GM19455 (cell line): Measurements from ENCODE around the gene PTBP2.

Experiments
- ATAC-seq: cut with Tn5 transposase; IDR thresholded peaks from one replicate; pipeline ENCODE4 v1.9.1; 2021; ENCODE audit not compliant: unreplicated experiment

Gene PTBP2

DNA sequence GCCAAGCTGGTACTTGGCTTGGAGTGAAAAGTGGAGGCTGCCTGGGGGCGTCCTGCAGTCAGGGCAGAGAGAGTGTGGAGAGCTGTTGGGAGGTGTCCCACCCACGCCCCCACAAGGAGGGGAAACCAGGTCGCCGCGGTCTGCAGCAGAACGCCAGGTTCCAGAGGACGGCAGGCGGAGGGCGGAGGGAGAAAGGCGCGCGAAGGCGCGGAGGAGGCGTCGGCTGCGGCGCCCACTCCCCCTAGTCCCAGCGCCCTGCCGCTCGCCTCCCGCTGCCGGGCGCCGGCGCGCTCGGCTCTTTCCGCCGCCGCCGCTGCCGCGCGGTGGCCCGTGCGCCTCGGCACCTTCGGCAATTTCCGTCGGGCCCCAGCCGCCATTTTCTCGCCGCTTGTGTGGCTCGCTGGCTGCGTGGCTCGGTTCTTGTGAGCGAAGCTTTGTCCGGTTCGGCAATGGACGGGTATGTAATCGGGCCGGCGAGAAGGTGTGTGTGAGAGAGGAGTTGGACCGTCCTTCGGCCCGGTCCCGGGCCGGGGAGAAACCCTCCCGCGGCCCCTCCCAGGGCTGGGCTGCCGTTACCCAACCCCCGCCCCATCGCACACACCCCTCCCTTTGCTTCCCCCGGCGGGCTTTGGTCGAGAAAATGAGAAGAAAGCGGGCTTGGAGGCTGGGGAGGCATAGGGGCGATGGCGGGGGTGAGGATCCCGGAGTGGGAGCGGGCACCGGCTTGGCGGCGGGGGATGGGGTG is at the start of gene PTBP2:
Gene PTBP2 (plus strand): TSS at position 369 of the 745 bp plus-strand sequence. CDS start 81 bp downstream, at position 450.
- peak; percentile 96 for ATAC-seq

DNA sequence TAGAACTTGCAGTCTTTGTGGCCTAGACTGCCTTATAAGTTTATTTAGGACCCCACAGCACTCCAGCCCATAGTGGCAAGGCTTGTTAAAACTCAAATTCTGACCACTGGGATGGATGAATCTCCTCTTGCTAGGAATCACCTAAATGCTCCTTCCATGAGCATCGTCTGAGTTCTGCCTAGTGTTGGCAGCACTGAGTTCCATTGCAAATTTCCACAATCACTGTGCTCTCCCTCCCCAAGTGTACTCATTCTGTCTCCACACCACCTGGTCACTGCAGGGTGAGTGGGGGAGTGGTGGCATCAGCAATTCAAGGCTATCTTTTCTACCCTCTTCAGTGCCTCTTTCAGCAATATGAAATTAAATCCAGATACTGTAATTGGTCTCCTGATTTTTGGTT is 46.7 kb upstream of the PTBP2 start:
- ATAC-seq: no peak

DNA sequence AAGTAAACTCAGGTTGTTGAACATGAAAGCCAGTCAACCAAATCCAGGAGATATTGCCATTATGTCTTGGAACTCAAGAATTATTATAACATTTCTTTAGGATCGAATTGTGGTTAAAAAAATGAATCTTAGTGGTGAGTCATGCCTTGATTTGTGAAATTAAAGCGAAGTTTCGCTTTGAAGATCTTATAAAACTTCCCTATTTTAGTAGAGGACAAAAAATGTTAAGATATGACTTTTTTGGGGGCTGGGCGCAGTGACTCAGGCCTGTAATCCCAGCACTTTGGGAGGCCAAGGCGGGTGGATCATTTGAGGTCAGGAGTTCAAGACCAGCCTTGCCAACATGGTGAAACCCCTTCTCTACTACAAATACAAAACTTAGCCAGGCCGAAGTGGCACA is 39.5 kb upstream of the PTBP2 start:
- ATAC-seq: no peak

DNA sequence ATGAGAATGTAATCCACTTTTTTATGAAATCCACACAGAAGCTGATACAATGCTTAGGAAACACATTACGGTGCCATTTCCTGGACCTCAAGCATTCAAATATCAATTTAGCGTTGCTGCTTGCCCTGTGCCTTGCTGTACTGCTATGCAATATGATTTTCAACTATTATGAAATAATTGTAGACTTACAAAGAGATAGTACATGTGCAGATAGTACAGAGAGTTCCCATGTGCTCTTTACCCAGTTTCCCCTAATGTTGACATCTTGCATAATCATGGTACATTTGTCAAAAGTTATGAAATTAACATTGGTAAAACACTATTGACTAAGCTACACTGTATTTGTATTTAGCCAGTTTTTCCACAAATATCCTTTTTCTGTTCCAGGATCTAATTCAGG is 37.7 kb upstream of the PTBP2 start:
- ATAC-seq: no peak

GRCh38 chr1:96684744-96685143 is 36.8 kb upstream of the PTBP2 start:
- no peak for ATAC-seq

GRCh38 chr1:96688767-96689166 is 32.8 kb upstream of the PTBP2 start:
- no peak for ATAC-seq

DNA sequence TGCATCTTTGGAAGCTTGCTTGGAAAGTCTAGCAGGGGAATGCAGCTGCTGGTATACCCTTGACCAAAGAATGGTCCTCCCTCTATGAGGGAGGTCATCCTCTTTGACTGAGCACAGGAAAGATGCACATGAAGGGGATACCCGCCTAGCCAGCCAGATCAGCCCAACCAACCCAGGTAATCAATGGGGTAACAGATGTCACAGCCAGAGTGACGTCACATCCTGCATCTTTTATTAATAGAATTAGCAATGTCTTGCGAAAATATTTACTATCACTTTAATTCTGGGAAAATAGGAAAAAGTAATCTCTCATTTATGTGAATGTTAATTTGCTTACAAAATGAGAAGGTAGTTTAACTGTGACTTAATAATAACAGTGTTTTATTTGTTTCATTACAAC is 25.6 kb upstream of the PTBP2 start:
- no peak for ATAC-seq

GRCh38 chr1:96698342-96698983 is 23.1 kb upstream of the PTBP2 start:
- ATAC-seq: no peak

DNA sequence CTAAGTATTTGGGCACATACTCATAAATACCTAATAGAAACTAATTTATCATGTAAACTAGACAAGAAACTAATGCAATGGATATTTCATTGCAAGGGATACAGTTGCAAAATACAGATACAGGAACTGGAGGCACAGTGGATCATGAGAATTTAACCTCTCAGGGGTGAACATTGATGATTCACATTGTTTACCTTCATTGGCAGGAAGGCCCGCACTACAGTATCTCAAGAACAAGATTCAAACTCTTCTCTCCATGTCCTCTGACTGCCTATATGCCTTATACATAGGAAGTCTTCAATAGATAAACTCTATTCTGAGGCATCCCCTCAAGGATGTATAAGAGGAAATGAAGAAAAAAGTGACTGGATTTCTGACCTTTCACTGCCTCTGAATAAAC is 18.4 kb upstream of the PTBP2 start:
- ATAC-seq: no peak

DNA sequence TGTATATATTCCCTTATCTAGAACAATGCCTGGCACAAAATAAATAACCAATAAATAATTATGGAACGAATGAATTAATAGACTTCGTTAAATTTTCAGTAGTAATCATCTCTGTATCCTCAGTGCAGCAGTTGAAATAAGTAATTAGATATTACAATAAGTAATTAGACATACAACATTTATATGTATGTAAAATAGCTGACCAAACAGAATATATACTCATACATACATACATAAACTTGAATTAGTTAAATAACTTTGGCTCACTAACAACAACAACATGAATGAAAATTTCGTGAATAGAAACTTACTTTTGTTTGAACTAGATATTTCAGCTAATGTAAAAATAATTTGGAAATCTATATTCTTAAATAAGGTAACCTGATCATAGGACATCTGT is 14.6 kb upstream of the PTBP2 start:
- no peak for ATAC-seq

DNA sequence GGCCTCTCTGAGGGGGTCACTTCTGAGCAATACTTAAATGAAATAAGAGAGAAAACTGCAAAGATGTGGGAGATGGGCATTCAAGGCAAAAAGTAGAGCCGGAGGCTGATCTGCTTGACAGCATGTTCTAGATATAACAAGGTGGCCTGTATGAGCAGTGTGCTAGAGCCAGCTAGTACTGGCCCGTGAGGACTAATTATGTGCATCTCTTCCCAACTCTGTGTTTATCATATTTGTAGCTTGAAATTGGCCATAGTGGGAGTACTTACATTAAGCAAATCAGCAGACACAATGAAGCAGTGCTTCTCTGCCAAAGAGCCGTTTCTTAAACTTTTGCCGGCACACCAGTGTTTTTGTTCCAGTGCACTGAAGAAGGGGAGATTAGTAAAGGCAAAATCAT is 13.1 kb upstream of the PTBP2 start:
- no peak for ATAC-seq

DNA sequence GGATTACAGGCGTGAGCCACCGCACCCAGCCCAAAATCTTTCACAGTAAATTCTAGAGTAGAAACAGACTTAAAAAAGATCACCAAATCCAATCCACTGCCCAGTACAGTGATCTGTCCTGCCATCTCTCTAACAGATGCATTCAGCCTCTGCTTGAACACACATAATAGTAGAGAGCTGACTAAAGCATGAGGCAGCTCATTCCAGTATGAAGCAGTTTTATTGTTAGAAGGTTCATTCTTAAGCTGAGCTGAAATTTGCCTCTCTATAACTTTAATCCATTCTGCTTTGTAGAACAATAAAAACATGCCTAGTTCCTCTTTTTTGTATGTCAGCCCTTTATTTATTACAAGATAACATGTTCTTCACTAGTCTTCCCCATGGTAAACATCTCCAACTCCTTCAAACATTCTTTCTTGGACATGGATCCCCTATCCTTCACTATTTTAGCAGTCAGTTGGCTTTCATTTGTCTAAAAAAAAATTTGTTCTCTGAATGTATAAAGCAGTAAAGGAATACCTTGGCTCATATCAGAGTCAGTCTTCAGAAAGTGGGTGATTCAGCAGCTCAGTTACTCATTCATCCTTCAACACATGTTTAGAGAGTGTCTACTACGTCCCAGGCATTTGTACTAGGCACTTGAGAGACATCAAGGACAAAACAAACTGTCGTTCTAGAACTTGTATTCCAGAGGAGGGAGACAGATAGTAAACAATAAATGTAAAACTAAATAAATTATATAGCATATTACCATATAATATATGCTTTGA is 10.7 kb upstream of the PTBP2 start:
- ATAC-seq: no peak

DNA sequence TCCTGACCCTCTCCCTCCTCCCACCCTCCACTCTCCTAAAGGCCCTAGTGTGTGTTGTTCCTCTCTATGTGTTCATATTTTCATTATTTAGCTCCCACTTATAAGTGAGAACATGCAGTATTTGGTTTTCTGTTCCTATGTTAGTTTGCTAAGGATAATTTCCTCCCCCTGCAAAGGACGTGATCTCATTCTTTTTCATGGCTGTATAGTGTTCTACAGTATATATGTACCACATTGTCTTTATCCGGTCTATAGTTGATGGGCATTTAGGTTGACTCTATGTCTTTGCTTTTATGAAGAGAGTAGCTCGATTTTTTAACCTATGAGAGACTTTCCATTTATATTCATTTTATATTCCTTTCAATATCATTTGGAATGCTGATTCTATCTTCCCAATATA is 7.9 kb upstream of the PTBP2 start:
- ATAC-seq: no peak

DNA sequence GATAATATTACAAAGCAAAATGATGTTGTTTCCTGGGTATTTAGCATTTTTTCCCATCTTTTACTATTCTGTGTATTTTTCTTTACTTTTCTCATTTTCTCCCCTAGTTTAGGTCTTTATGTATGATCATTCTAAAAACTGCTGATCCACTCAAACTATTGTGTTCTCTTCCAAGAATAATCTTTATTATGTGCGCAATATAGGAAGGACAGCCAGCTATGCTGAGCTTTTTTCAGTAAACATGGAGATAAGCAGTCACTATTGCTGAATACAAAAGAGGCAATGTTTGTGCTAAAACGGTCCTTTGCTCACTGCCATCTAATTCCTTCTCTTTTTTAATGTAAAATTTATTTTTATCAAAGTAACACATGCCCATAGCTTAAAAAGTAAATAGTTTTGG is 6.7 kb upstream of the PTBP2 start:
- ATAC-seq: no peak

- no peak for ATAC-seq
Observed at GRCh38 chr1:96715482-96715881, 6.1 kb upstream of the PTBP2 start.

DNA sequence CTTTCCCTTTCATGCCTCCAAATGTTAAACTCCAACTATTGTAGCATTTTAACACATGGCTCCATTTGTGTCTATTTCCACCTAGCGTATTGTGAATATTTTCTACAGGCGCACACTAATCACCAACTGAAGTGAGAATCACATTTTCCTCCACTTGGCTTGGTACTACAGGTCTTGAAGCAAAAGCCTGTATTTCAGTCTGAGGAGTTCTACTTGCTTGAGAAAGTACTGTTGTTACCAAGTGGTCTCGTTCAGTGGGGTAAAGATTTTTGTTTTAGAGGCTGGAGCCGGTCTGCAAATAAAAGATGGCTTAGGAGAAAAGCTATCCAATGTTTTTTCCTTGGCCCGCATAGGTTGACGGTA is 550 bp upstream of the PTBP2 start:
- ATAC-seq: peak; percentile 9

DNA sequence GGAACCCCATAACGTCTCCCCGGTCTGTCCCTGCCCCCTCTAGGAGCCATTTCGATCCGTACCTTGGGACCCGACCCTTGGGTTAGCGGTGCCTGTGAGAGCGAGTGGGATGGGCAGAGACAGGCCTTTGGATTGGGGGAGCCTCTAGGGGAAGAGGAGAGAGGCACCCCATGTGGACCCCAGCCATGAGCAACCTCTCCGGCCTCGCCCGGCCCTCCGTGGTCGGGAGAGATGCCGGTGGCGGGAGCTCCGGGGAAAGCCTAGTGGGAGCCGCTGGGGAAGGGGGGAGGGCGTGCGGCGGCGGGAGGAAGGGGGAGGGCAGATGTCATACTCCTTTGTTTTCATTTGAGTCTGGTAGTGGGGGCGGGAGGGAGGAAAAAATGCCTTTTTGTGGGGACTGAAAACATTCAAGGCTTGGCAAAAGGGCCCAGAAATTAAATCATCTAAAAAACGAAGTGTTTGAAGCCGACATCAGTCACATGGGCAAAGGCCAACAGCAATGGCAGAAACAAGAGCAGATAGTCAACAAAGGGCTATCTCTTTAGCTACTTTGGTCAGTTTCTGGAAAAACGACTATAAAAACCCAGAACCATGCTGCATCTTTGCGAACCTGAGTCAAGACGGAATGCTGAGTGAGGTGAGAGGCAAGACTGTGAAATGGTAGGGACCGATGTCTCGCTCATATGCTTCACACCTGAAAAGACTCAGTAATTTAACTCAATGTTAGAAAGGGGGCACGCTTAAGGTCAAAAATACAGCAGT is 758 bp downstream of the PTBP2 start:
- peak; percentile 58 for ATAC-seq

- ATAC-seq: no peak
Observed at GRCh38 chr1:96722958-96723357, 1.4 kb downstream of the PTBP2 start.

GRCh38 chr1:96723377-96723776 is 1.8 kb downstream of the PTBP2 start:
- ATAC-seq: no peak

GRCh38 chr1:96723936-96724335 is 2.4 kb downstream of the PTBP2 start:
- no peak for ATAC-seq

- ATAC-seq: no peak
Observed at GRCh38 chr1:96727860-96728259, 6.3 kb downstream of the PTBP2 start.
